ENCODE measurements around the gene PTPN1.

DNA sequence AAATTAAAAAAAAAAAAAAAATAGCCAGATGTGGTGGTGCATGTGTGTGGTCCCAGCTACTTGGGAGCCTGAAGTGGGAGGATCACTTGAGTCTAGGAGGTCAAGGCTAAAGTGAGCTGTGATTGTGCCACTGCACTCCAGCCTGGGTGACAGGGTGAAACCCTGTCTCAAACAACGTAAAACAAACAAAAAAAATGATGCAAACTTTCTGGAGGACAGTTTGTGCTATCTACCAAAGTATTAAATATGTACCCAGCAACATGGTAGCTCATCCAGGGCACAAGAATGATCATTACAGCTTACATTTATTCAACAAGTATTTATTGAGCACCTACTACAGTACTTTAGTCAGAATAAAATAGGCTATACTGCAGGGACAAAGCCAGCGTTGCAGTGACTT is 40.4 kb upstream of the PTPN1 start:
- TF ChIP-seq, protein P1, sequence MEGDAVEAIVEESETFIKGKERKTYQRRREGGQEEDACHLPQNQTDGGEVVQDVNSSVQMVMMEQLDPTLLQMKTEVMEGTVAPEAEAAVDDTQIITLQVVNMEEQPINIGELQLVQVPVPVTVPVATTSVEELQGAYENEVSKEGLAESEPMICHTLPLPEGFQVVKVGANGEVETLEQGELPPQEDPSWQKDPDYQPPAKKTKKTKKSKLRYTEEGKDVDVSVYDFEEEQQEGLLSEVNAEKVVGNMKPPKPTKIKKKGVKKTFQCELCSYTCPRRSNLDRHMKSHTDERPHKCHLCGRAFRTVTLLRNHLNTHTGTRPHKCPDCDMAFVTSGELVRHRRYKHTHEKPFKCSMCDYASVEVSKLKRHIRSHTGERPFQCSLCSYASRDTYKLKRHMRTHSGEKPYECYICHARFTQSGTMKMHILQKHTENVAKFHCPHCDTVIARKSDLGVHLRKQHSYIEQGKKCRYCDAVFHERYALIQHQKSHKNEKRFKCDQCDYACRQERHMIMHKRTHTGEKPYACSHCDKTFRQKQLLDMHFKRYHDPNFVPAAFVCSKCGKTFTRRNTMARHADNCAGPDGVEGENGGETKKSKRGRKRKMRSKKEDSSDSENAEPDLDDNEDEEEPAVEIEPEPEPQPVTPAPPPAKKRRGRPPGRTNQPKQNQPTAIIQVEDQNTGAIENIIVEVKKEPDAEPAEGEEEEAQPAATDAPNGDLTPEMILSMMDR (IDR thresholded peaks at IDR 0.05) = no peak
- TF ChIP-seq POLR2AphosphoS5 (IDR thresholded peaks at IDR 0.05) = no peak

Measured in stomach (tissue), 4 donors.